Pulmonary artery endothelial cell (primary cell): Measurements from ENCODE around the gene IRF5. TPM values are rescaled to one million over a fixed set of nuclear protein-coding genes. Genes with fewer than 3 reads are reported as not detected.

Experiments
- DNase-seq: peaks from one replicate; pipeline ENCODE4 v3.0.0-alpha.2; 2011; ENCODE audit warnings: low read depth, low spot score
- total RNA-seq: library from RNA; depleted of rRNA; stranded (reverse); fragments of >200 nt; gene quantifications from 2 replicates; pipeline ENCODE4 v1.2.3, GENCODE V29; 2014

IRF5 gene
- total RNA-seq: 0.18 and 0.26 TPM in 2 replicates

DNA sequence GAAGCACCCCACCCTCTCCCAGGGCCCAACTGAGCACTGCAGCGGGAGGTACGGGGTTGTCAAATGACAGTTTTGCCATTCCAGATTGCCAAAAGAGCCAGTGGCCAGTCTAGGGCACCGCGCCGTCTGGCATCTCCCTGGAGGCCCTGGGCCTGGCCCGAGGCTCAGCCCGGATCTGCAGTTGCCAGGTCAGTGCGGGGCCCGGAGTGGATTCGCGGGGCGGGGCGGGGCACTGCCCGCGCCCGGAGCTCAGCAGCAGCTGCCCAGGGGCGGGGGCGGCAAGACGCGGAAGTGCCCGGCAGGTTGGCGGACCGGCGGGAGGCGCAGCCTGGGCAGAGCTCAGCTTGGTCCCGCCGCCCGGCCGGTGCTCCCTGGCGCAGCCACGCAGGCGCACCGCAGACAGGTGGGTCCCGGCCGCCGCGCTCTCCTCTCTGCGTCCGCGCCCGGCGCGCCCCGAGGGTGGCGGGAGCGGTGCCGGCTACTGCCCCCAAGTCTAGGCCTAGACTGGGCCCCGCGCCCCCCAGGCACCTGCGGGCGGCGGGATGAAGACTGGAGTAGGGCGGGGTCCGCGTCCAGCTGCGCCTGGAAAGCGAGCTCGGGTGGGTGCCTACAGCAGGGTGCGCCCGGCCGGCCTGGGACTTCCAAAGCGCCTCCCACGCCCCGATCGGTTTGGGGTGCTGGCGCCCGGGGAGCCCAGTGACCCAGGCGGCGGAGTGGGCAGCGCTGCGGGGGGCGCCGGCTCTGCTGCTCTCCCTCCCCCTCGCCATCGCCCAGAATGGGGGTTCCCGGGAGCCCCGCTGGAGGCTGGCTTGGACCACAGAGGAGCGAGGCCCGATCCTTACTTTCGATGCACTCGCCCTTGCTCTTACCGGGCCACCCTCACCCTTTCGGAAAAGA, at the start of gene IRF5:
Gene IRF5 (plus strand): TSS at position 281 of the 897 bp plus-strand sequence. CDS start 4,155 bp downstream, outside the sequence.
- no peak for DNase-seq

DNA sequence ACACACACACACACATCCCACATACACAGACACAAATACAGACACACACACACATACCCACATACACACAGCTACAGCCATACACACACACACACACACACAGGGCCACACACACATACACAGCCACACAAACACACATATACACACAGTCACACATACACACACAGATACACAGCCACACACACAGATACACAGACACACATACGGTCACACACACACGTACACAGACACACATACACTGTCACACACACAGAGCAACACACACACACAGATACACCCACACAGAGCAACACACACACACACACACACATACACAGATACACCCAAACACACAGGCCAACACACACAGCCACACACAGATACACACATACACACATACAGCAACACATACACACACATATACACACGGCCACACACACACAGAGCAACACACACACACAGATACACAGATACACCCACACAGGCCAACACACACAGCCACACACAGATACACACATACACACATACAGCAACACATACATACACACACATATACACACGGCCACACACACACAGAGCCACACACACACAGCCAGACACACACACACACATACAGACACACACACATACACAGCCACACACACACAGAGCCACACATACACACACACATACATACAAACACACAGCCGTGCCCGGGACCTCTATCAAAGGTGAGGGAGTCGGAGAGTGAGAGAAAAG, 49.5 kb upstream of the IRF5 start:
- DNase-seq: no peak

DNA sequence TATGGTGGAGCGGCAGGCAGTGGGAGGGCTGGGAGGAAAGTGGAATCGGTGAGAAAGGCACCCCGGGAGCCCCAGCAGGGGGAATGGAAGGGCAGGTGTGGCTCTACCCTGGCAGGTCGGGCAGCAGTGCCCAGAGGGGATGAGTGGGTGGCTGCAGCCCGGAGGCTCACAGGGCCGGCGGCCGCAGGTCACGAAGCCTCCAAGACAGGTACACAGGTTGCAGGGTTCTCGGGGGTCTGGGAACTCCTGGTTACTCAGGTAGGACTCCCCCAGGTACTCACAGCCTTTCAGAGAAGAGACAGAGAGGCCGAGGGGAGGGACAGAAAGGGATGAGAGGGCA, 49.0 kb upstream of the IRF5 start:
- DNase-seq: no peak

GRCh38 chr7:128889121-128889520, 48.6 kb upstream of the IRF5 start:
- no peak for DNase-seq

GRCh38 chr7:128890306-128891109, 47.2 kb upstream of the IRF5 start:
- DNase-seq: no peak

DNA sequence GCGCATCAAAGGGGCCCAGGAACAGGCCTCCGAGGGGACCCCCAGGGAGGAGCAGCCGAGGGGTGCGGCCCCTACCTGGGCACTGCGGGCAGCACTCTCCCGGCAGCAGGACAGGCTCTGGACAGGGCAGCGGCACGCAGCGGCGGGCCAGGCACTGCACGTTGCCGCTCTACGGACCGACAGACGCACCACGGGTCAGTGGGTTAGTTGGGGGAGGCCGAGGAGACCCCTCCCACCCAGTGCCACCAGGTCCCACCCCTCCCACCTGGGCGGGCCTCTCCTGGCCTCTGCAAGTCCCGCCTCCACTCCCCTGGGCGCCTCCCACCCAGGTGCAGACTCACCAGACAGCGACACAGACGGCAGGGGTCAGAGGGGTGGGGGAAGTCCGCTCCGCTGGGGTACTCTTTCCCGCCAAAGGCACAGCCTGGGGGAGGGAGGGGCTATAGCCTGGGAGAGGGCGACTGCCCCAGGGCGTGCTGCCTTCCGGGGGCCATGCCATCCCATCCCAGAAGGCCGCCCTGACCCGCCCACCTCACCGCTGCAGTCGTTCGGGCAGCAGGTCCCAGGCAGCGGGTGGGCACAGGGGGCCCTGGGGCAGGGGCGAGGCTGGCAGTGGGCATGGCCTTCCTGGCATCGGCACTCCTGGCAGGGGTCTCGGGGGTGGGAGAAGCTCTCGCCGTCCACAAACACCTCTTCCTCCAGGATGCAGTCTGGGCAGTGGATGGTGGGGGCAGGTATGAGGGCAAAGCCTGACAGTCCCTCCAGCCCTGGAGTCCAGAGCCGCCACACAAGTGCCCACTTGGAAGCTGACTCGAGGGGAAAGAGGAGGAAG, 46.4 kb upstream of the IRF5 start:
- DNase-seq: no peak

DNA sequence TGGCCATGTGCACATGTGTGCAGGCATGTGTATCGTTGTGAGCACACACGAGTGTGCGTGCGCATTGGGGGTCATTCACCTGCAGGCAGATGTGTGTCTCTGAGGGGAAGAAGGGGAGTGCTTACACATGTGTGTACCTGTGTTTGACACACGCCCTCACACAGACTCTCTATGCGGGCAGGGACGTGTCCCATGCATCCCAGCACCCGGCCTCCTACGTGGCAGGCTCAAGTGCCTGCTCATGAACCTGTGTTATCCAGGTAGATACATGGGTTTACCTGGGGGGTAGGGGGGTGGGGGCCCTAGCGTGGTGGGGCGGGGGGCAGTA, 45.8 kb upstream of the IRF5 start:
- no peak for DNase-seq

DNA sequence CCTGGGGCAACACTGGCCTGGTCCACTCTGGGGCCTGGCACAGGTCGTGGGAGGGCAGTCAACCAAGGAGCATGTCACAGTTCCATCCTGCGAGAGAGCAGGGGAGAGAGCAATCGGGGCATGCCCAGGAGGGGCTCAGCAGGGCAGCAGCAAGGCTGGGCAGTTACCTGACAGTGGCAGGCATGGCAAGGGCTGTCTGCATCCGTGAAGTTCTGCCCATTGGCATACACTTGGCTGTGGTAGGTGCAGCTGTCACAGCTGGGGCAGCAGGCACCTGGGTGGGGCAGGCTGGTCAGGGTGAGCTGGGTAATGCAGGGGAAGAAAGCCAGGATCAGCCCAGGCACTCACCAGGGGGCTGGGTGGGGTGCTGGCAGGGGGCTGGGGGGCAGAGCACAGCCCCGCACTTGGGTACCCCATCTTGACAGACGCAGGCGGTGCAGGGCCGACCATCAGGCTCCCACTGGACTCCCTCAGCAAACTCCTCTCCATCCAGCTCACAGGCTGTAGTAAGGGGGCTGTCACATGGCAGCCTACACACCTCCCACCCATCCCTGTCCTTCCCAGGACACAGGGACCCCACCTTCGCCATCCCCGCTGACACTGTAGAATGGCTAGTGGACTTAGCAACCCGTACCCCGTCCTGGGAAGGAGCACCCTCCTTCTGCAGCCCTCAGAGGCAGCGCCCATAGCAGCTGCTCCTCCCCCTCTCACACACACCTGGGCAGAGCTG, 45.0 kb upstream of the IRF5 start:
- no peak for DNase-seq

GRCh38 chr7:128893251-128894100, 44.3 kb upstream of the IRF5 start:
- DNase-seq: no peak

- DNase-seq: no peak
Measured at GRCh38 chr7:128894101-128894440, 43.7 kb upstream of the IRF5 start.

DNA sequence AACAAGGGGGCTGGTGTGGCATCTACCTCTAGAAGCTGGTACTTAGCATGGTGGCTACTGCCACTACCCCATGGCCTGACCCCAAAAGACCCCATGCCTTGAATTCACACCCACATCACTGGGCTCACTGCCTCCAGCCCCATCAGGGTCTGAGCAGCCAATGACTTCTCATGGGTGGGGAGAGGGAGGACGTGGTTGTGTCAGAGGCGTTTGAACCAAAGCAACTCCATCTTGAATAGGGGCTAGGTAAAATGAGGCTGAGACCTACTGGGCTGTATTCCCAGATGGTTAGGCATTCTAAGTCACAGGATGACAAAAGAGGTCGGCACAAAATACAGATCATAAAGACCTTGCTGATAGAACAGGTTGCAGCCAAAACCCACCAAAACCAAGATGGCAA, 42.4 kb upstream of the IRF5 start:
- DNase-seq: no peak

DNA sequence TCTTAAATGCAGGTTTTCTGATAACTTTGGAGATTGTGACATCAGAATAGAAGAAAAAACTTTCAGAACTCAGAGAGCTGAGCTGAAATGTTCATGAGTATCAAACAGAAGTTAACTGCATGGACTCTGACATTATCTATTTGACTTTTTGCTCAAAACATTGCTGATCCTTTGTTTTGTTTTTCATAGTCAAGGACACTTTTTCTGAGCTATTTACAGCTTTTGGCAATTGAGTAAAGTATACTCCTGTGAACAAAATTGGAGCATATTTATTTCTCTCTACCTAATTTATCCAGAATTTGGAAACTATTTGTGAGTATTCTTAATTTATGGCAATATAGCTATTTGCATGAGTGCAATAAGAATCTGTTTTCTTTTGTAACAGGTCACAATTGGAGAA, 38.3 kb upstream of the IRF5 start:
- no peak for DNase-seq

GRCh38 chr7:128900237-128900636, 37.5 kb upstream of the IRF5 start:
- no peak for DNase-seq

DNA sequence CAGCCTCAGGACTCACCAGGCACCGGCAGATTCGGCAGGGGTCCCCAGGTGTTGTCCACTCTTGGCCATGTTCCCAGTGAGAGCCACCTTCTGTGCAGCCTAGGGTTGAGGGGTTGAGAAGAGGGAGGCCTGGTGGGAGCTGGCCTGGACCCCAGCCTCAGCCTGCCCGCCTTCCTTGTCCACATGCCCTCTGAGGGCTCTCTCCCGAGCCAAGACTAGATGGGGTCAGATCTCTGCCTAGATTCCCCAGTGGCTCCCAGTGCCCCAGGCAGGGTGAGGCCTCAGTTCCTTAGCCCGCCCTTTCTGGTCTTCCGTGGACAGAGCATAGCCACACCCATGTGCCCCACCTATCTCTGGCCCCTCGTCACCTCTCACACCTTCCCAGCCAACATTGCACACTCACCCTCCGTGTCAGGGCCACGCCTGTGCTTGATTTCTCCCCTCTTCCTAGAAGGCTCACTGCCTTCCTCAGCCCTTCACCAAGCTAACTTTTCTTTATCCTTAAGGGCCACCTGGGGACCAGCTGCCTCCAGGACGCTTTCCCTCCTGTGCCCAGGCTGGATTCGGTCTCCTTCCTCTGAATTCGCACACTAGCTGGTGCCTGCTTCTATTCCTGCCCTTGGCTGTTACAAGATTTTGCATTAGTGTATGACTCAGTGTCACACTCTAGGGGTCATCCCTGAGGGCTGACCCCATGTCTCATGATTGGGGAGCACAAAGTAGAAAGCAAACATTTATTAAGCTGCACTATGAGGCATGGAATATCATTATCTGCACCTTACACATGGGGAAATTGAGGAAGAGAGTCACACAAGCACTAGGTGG, 34.8 kb upstream of the IRF5 start:
- DNase-seq: no peak

DNA sequence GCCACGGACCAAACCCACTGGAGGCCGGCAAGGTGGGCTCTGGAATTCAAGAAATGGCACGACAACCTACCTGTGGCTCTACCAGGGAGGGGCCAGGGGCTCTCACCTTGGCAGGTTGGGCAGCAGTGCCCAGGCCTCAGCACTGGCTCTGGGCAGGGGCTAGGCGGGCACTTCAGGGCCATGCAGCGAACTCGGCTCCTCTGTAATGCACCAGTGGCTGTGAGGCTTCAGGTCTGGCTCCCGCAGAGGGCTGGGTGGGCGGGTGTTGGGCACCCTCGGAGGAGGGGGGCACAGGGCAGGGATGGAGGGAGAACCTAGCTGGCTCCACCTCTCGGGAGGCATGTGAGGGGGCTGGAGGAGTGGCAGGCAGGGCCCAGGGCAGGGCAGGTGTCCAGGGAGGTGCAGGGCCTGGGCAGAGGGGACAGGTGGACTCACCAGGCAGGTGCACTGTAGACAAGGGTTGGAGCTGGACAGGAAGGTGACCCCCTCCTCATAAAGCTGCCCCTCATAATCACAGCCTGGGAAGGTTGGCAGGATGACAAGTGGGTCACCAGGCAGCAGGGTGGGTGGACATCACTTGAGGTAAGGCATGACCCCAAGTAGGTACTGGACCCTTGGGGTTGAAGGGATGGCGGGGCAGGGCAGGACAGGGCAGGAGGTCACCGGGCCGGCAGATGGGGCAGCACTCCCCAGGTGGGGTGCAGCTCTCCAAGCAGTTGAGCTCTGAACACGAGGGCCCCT, 33.9 kb upstream of the IRF5 start:
- DNase-seq: no peak

- no peak for DNase-seq
Measured at GRCh38 chr7:128904381-128905197, 33.1 kb upstream of the IRF5 start.
